ENCODE data around the gene KANSL1. TPM values are rescaled to one million over a fixed set of nuclear protein-coding genes. Genes with fewer than 3 reads are reported as not detected.

The KANSL1 gene
- total and polyA plus RNA-seq, 2 donors (not counting 1 experiment from before 2014, with no cell fraction given): 36.8 to 233 TPM

- H3K9me3 Mint-ChIP-seq (ENCODE audit: insufficient read depth): no peaks in the 10 kb centered on the region
- no peak for ATAC-seq (ENCODE audit: low read depth)
- Histone ChIP-seq H3K9ac (ENCODE audit: low read length) (peak overlapping the region; percentile 92), H3K4me1 (ENCODE audit: control insufficient read depth in 2 of 2, insufficient read depth in 2 of 2, low read length in 2 of 2) (peaks cover 22 to 29% of the 10 kb centered on the region in 2 donors), H3K79me2 (ENCODE audit: control insufficient read depth, insufficient read depth, low read length) (peaks cover 70% of the 10 kb centered on the region), H4K20me1 (ENCODE audit: control insufficient read depth, insufficient read depth, low read length, poor library complexity, severe bottlenecking) (peaks cover 9% of the 10 kb centered on the region), H3K4me3 (ENCODE audit: control extremely low read depth in 1 of 5, extremely low read depth in 1 of 5, insufficient read depth in 1 of 5, low read depth in 2 of 5, low read length in 4 of 5) (peak overlapping the region; percentile 53 to 95 (median 83)), H3K4me2 (replicated peaks; ENCODE audit: low read depth, low read length, poor library complexity, severe bottlenecking) (peak overlapping the region; percentile 77), H3K36me3 (replicated peaks in 1 of 2; ENCODE audit: control extremely low read depth in 1 of 2, control insufficient read depth in 1 of 2, extremely low read depth in 1 of 2, insufficient read depth in 2 of 2, low read length in 1 of 2) (no peaks in the 10 kb centered on the region), H3K9me3 (ENCODE audit: control extremely low read depth in 1 of 3, control insufficient read depth in 2 of 3, insufficient read depth in 1 of 3, low read length in 2 of 3) (no peaks in the 10 kb centered on the region), H3K27ac (ENCODE audit: low read length in 2 of 2) (peak overlapping the region; percentile 91 to 97), H3K27me3 (replicated peaks in 1 of 4; ENCODE audit: control extremely low read depth in 1 of 4, control insufficient read depth in 3 of 4, insufficient read depth in 4 of 4, low read length in 3 of 4) (no peaks in the 10 kb centered on the region), H2AFZ (ENCODE audit: insufficient read depth, low read depth, low read length, poor library complexity, severe bottlenecking) (peak overlapping the region; percentile 98)
- H3K27ac Mint-ChIP-seq: peak overlapping the region; percentile 86
- CTCF ChIA-PET: interaction anchor here (1.1 to 3.0 kb wide), 5 partner anchors 10 to 18 kb away, joined by 3 to 27 read pairs (median 17); no protein-coding TSS in a partner anchor
- TF ChIP-seq EZH2 (IDR thresholded peaks at IDR 0.05; ENCODE audit: borderline replicate concordance, insufficient read depth, low read depth, low read length, poor library complexity, severe bottlenecking) (no peak), CTCF (IDR thresholded peaks at IDR 0.05) (peak; percentile 79)
- DNase-seq: peak; percentile 85
- 5% methylated on average over 6 of the region's 9 CpGs for WGBS (ENCODE audit: insufficient coverage)
- H3K4me3 Mint-ChIP-seq: peak overlapping the region; percentile 78
- H3K4me1 Mint-ChIP-seq: peaks cover 39% of the 10 kb centered on the region
- POLR2A ChIA-PET: no interaction called here
- intact Hi-C loops (cut with micrococcal nuclease): loop anchor here (1.0 to 10.0 kb wide), 7 partner anchors 19 to 1130 kb away; partner anchors contain the start of genes EFCAB13 and NMT1
- H3K27me3 Mint-ChIP-seq: no peaks in the 10 kb centered on the region
These were observed 1.4 kb upstream of the KANSL1 start for GRCh38 chr17:46194393-46195216.
